ENCODE data around the gene SRPRB. TPM values are rescaled to one million over a fixed set of nuclear protein-coding genes. Genes with fewer than 3 reads are reported as not detected.

Gene SRPRB
- total RNA-seq, 1 donor, result 86.9 TPM

GRCh38 chr3:133855772-133856171 lies 50.2 kb downstream of the SRPRB start:
- peak; percentile 10 for DNase-seq (ENCODE audit: low read depth)
- TF ChIP-seq CTCF (IDR thresholded peaks at IDR 0.05; ENCODE audit: insufficient read depth, low read length), result no peak
- H3K4me3 ChIP-seq (ENCODE audit: low read depth, low read length), result no peak overlapping the region

- DNase-seq (ENCODE audit: low read depth), result peak; percentile 23
- TF ChIP-seq CTCF (IDR thresholded peaks at IDR 0.05; ENCODE audit: insufficient read depth, low read length), result no peak
- no peak overlapping the region for H3K4me3 ChIP-seq (ENCODE audit: low read depth, low read length)
Measured at GRCh38 chr3:133856316-133856715, 50.7 kb downstream of the SRPRB start.

GRCh38 chr3:133857767-133858166 lies 52.2 kb downstream of the SRPRB start:
- no peak overlapping the region for H3K4me3 ChIP-seq (ENCODE audit: low read depth, low read length)
- no peak for TF ChIP-seq CTCF (IDR thresholded peaks at IDR 0.05; ENCODE audit: insufficient read depth, low read length)
- no peak for DNase-seq (ENCODE audit: low read depth)

- no peak for TF ChIP-seq CTCF (IDR thresholded peaks at IDR 0.05; ENCODE audit: insufficient read depth, low read length)
- DNase-seq (ENCODE audit: low read depth), result no peak
- H3K4me3 ChIP-seq (ENCODE audit: low read depth, low read length), result no peak overlapping the region
Measured at GRCh38 chr3:133859381-133860234, 54.0 kb downstream of the SRPRB start.

- H3K4me3 ChIP-seq (ENCODE audit: low read depth, low read length), result no peak overlapping the region
- DNase-seq (ENCODE audit: low read depth), result no peak
- TF ChIP-seq CTCF (IDR thresholded peaks at IDR 0.05; ENCODE audit: insufficient read depth, low read length), result no peak
Measured at GRCh38 chr3:133860519-133860918, 54.9 kb downstream of the SRPRB start.

GRCh38 chr3:133862161-133862560 lies 56.5 kb downstream of the SRPRB start:
- no peak overlapping the region for H3K4me3 ChIP-seq (ENCODE audit: low read depth, low read length)
- no peak for DNase-seq (ENCODE audit: low read depth)
- no peak for TF ChIP-seq CTCF (IDR thresholded peaks at IDR 0.05; ENCODE audit: insufficient read depth, low read length)

Data from fibroblast of the aortic adventitia (primary cell).